GM23248 (cell line): ENCODE results near the gene GPRC6A.

ENCODE experiments used
- EZH2 ChIP-seq: fragments of 200-600 bp; sonication (generic); IDR thresholded peaks from 2 replicates; pipeline ENCODE4 v1.6.1; 2018; ENCODE audit warnings: antibody characterized with exemption, mild to moderate bottlenecking; ENCODE audit not compliant: insufficient read depth, poor library complexity, severe bottlenecking
- EZH2phosphoT487 ChIP-seq: fragments of 200-600 bp; sonication (generic); IDR thresholded peaks from 2 replicates; pipeline ENCODE4 v1.6.1; 2018; ENCODE audit warnings: antibody characterized with exemption, moderate library complexity, mild to moderate bottlenecking, low read depth; ENCODE audit not compliant: insufficient read depth

DNA sequence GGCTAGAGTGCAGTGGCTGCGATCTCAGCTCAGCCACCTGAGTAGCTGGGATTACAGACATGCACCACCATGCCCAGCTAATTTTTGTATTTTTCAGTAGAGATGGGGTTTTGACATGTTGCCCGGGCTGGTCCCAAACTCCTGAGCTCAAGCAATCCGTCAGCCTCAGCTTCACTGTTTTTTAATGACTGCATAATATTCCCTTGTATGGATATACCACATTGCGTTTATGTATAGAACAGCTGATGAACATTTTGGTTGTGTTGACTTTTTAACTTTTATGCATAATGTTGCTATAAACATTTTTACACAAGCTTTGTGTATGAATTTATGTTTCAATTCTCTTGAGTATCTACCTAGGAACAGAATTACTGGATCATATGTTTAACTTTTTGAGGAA lies 43.9 kb upstream of the GPRC6A start:
- TF ChIP-seq EZH2phosphoT487 (no peak), EZH2 (no peak)
